ENCODE results near the gene RNF138. TPM values are rescaled to one million over a fixed set of nuclear protein-coding genes. Genes with fewer than 3 reads are reported as not detected.

RNF138 gene
- polyA plus RNA-seq, 3 donors = 62.8 to 70.5 (median 67.1) TPM

DNA sequence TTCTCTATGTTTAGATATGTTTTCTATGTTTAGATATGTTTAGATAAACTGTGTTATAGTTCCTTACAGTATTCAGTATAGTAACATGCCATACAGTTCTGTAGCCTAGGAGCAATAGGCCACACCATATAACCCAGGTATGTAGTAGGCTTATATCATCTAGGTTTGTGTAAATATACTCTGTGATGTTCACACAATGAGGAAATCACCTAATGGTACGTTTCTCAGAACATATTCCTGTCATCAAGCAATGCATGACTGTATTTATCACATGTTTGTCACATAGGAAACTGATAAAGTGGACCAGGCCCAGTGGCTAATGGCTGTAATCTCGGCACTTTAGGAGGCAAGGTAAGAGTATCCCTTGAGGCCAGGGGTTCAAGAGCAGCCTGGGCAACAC lies 44.0 kb downstream of the RNF138 start:
- no peaks in the 10 kb centered on the region for H3K79me2 ChIP-seq (ENCODE audit: insufficient read depth, low read length)
- no peaks in the 10 kb centered on the region for H3K4me1 ChIP-seq (ENCODE audit: control insufficient read depth in 1 of 2, insufficient read depth in 2 of 2, low read length in 2 of 2)
- Mint-ChIP-seq H3K4me3 (no peak overlapping the region), H3K36me3 (peaks cover 16 to 26% of the 10 kb centered on the region in 2 donors), H3K9me3 (peaks cover 0 to 9% (median 1%) of the 10 kb centered on the region in 7 donors), H3K4me1 (no peaks in the 10 kb centered on the region), H3K27me3 (ENCODE audit: low read depth in 3 of 3) (peaks cover 0 to 3% (median 1%) of the 10 kb centered on the region in 3 donors), H3K27ac (no peak overlapping the region)
- no peak overlapping the region for H3K27ac ChIP-seq (ENCODE audit: low read depth in 1 of 2, low read length in 2 of 2)
- H3K4me3 ChIP-seq (replicated peaks in 1 of 3; ENCODE audit: low read depth in 2 of 3, low read length in 3 of 3) = no peak overlapping the region
- no peak for DNase-seq
- 100% methylated on average over 1 of the region's 2 CpGs for WGBS (ENCODE audit: insufficient coverage)
- intact Hi-C loops (cut with micrococcal nuclease) = no loop called here
- no peak overlapping the region for H3K9ac ChIP-seq (ENCODE audit: insufficient read depth, low read length, poor library complexity, severe bottlenecking)
- H4K20me1 ChIP-seq (ENCODE audit: insufficient read depth, low read length) = no peaks in the 10 kb centered on the region
- no peaks in the 10 kb centered on the region for H3K9me3 ChIP-seq (replicated peaks in 1 of 2; ENCODE audit: control insufficient read depth in 1 of 2, insufficient read depth in 1 of 2, low read length in 2 of 2)
- H3K36me3 ChIP-seq (replicated peaks in 1 of 2; ENCODE audit: control insufficient read depth in 1 of 2, insufficient read depth in 2 of 2, low read length in 2 of 2) = peaks cover 18 to 28% of the 10 kb centered on the region in 2 donors
- H2AFZ ChIP-seq (ENCODE audit: insufficient read depth, low read depth, low read length, poor library complexity, severe bottlenecking) = no peak overlapping the region
- no peaks in the 10 kb centered on the region for H3K27me3 ChIP-seq (ENCODE audit: control insufficient read depth in 2 of 2, insufficient read depth in 2 of 2, low read length in 2 of 2)
- TF ChIP-seq, protein P1, sequence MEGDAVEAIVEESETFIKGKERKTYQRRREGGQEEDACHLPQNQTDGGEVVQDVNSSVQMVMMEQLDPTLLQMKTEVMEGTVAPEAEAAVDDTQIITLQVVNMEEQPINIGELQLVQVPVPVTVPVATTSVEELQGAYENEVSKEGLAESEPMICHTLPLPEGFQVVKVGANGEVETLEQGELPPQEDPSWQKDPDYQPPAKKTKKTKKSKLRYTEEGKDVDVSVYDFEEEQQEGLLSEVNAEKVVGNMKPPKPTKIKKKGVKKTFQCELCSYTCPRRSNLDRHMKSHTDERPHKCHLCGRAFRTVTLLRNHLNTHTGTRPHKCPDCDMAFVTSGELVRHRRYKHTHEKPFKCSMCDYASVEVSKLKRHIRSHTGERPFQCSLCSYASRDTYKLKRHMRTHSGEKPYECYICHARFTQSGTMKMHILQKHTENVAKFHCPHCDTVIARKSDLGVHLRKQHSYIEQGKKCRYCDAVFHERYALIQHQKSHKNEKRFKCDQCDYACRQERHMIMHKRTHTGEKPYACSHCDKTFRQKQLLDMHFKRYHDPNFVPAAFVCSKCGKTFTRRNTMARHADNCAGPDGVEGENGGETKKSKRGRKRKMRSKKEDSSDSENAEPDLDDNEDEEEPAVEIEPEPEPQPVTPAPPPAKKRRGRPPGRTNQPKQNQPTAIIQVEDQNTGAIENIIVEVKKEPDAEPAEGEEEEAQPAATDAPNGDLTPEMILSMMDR (IDR thresholded peaks at IDR 0.05) = no peak
- no peak overlapping the region for H3K4me2 ChIP-seq (replicated peaks; ENCODE audit: extremely low read depth, low read length, poor library complexity, severe bottlenecking)

DNA sequence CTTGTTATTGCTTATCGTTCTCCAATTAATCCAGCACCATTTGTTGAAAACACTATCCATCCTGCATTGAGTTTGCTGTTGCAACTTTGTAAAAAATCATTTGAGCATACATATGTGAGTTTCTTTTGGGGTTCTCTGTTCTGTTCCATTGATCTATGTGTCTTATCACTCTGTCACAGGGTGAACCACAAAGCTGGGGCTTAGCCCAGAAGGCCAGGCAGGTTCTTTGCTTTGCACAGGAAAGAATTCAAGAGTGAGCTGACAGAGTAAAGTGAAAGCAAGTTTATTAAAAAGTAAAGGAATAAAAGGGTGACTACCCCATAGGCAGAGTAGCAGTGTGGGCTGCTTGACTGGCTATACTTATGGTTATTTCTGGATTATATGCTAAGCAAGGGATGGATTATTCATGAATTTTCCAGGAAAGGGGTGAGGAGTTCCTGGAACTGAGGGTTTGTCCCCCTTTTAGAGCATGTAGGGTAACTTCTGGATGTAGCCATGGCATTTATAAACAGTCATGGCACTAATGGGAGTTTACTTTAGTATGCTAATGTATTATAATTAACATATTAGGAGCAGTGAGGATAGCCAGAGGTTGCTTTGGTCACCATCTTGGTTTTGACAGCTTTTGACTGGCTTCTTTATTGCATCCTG lies 46.8 kb downstream of the RNF138 start:
- no peak overlapping the region for H3K4me2 ChIP-seq (replicated peaks; ENCODE audit: extremely low read depth, low read length, poor library complexity, severe bottlenecking)
- WGBS (ENCODE audit: insufficient coverage) = no CpG with 5 or more reads among the region's 1 CpG
- peaks cover 2 to 5% of the 10 kb centered on the region in 2 donors for H3K36me3 Mint-ChIP-seq
- no peak overlapping the region for H3K4me3 Mint-ChIP-seq
- TF ChIP-seq, protein P1 (IDR thresholded peaks at IDR 0.05) = no peak
- no peak for DNase-seq
- H3K27me3 Mint-ChIP-seq (ENCODE audit: low read depth in 3 of 3) = peaks cover 0 to 6% (median 1%) of the 10 kb centered on the region in 3 donors
- H3K27ac ChIP-seq (ENCODE audit: low read depth in 1 of 2, low read length in 2 of 2) = no peak overlapping the region
- intact Hi-C loops (cut with micrococcal nuclease) = no loop called here
- H3K27ac Mint-ChIP-seq = no peak overlapping the region
- peaks cover 0 to 4% of the 10 kb centered on the region in 2 donors for H3K36me3 ChIP-seq (replicated peaks in 1 of 2; ENCODE audit: control insufficient read depth in 1 of 2, insufficient read depth in 2 of 2, low read length in 2 of 2)
- H3K9me3 Mint-ChIP-seq = peaks cover 0 to 9% (median 4%) of the 10 kb centered on the region in 7 donors
- H3K4me1 Mint-ChIP-seq = no peaks in the 10 kb centered on the region
- no peak overlapping the region for H3K4me3 ChIP-seq (replicated peaks in 1 of 3; ENCODE audit: low read depth in 2 of 3, low read length in 3 of 3)
- H3K9me3 ChIP-seq (replicated peaks in 1 of 2; ENCODE audit: control insufficient read depth in 1 of 2, insufficient read depth in 1 of 2, low read length in 2 of 2) = no peaks in the 10 kb centered on the region
- no peaks in the 10 kb centered on the region for H3K79me2 ChIP-seq (ENCODE audit: insufficient read depth, low read length)
- H3K9ac ChIP-seq (ENCODE audit: insufficient read depth, low read length, poor library complexity, severe bottlenecking) = no peak overlapping the region
- no peak overlapping the region for H2AFZ ChIP-seq (ENCODE audit: insufficient read depth, low read depth, low read length, poor library complexity, severe bottlenecking)
- H3K27me3 ChIP-seq (ENCODE audit: control insufficient read depth in 2 of 2, insufficient read depth in 2 of 2, low read length in 2 of 2) = no peaks in the 10 kb centered on the region
- H4K20me1 ChIP-seq (ENCODE audit: insufficient read depth, low read length) = no peaks in the 10 kb centered on the region
- no peaks in the 10 kb centered on the region for H3K4me1 ChIP-seq (ENCODE audit: control insufficient read depth in 1 of 2, insufficient read depth in 2 of 2, low read length in 2 of 2)
